ENCODE results near the gene R3HDM2. TPM values are rescaled to one million over a fixed set of nuclear protein-coding genes. Genes with fewer than 3 reads are reported as not detected.

The R3HDM2 gene
- total RNA-seq, 1 experiment from 2014 or later: 34.7 TPM

DNA sequence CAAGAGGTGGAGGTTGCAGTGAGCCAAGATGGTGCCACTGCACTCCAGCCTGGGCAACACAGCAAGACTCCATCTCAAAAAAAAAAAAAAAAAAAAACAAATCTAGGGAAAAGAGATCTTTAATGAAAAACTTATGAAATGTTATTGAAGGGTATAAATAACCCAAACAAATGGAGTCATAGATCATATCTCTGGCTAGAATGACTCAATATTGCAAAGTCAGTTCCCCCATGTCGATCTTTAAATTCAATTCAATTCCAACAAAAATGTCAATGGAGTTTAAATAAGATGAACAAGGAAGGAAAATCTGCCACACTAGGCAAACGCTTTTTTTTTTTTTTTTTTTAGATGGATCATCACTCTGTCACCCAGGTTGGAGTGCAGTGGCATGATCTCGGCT is 78.7 kb downstream of the R3HDM2 start (continued):
- TF ChIP-seq ZNF317 (CRISPR knock-in tag; IDR thresholded peaks at IDR 0.05; ENCODE audit: borderline replicate concordance, low read depth): no peak
- no peak for TF ChIP-seq SP1 (CRISPR knock-in tag; conservative IDR thresholded peaks at IDR 0.05)
- TF ChIP-seq USF1 (CRISPR knock-in tag; IDR thresholded peaks at IDR 0.05): no peak
- no peak for TF ChIP-seq ZNF121 (CRISPR knock-in tag; IDR thresholded peaks at IDR 0.05)

DNA sequence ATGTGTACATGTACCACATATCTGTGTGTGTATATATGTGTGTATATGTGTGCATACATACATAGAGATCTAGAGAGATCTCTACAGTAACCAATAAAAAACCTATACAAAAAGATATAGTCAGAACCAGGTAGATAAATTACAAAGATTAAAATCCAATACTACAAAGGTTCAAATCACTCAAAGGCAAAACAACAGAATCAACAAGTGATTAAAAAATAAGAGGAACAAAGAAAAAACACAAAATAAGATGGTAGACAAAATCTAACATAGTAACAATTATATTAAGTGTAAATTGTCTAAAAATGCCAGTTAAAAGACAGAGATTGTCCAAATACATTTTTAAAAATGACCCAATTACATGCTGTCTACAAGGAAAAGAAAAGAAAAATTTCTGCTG is 83.6 kb downstream of the R3HDM2 start:
- POLR2A ChIA-PET: no interaction called here
- no peak for DNase-seq (ENCODE audit: low spot score)
- Mint-ChIP-seq H3K4me1 (peaks cover 7% of the 10 kb centered on the region), H3K9me3 (peaks cover 10% of the 10 kb centered on the region; the same call in 1 of the 2 replicates), H3K27me3 (ENCODE audit: low read depth) (no peaks in the 10 kb centered on the region), H3K27ac (no peak overlapping the region), H3K4me3 (no peak overlapping the region), H3K36me3 (peaks cover 9% of the 10 kb centered on the region)
- no peak for ATAC-seq
- CTCF ChIA-PET: no interaction called here
- no peak for TF ChIP-seq PRDM15 (CRISPR knock-in tag; IDR thresholded peaks at IDR 0.05)
- TF ChIP-seq ZSCAN18 (CRISPR knock-in tag; IDR thresholded peaks at IDR 0.05): no peak
- no peak for TF ChIP-seq RELA (CRISPR knock-in tag; IDR thresholded peaks at IDR 0.05; ENCODE audit: borderline replicate concordance)
- TF ChIP-seq, protein P1, sequence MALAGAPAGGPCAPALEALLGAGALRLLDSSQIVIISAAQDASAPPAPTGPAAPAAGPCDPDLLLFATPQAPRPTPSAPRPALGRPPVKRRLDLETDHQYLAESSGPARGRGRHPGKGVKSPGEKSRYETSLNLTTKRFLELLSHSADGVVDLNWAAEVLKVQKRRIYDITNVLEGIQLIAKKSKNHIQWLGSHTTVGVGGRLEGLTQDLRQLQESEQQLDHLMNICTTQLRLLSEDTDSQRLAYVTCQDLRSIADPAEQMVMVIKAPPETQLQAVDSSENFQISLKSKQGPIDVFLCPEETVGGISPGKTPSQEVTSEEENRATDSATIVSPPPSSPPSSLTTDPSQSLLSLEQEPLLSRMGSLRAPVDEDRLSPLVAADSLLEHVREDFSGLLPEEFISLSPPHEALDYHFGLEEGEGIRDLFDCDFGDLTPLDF (CRISPR knock-in tag; IDR thresholded peaks at IDR 0.05): no peak
- TF ChIP-seq NR3C1 (CRISPR knock-in tag; conservative IDR thresholded peaks at IDR 0.05; ENCODE audit: low read depth): no peak
- TF ChIP-seq, protein P2, sequence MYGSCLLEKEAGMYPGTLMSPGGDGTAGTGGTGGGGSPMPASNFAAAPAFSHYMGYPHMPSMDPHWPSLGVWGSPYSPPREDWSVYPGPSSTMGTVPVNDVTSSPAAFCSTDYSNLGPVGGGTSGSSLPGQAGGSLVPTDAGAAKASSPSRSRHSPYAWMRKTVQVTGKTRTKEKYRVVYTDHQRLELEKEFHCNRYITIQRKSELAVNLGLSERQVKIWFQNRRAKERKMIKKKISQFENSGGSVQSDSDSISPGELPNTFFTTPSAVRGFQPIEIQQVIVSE (CRISPR knock-in tag; IDR thresholded peaks at IDR 0.05; ENCODE audit: borderline replicate concordance): no peak
- TF ChIP-seq GTF2I (CRISPR knock-in tag; conservative IDR thresholded peaks at IDR 0.05): no peak
- no peak for TF ChIP-seq ZNF263 (CRISPR knock-in tag; IDR thresholded peaks at IDR 0.05; ENCODE audit: low read depth)
- TF ChIP-seq SP1 (CRISPR knock-in tag; conservative IDR thresholded peaks at IDR 0.05): no peak
- no peak for TF ChIP-seq JUN (CRISPR knock-in tag; IDR thresholded peaks at IDR 0.05)
- no peak for TF ChIP-seq TP53 (CRISPR knock-in tag; IDR thresholded peaks at IDR 0.05)
- TF ChIP-seq, protein P3, sequence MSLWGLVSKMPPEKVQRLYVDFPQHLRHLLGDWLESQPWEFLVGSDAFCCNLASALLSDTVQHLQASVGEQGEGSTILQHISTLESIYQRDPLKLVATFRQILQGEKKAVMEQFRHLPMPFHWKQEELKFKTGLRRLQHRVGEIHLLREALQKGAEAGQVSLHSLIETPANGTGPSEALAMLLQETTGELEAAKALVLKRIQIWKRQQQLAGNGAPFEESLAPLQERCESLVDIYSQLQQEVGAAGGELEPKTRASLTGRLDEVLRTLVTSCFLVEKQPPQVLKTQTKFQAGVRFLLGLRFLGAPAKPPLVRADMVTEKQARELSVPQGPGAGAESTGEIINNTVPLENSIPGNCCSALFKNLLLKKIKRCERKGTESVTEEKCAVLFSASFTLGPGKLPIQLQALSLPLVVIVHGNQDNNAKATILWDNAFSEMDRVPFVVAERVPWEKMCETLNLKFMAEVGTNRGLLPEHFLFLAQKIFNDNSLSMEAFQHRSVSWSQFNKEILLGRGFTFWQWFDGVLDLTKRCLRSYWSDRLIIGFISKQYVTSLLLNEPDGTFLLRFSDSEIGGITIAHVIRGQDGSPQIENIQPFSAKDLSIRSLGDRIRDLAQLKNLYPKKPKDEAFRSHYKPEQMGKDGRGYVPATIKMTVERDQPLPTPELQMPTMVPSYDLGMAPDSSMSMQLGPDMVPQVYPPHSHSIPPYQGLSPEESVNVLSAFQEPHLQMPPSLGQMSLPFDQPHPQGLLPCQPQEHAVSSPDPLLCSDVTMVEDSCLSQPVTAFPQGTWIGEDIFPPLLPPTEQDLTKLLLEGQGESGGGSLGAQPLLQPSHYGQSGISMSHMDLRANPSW (CRISPR knock-in tag; conservative IDR thresholded peaks at IDR 0.05; ENCODE audit: low read depth): no peak
- TF ChIP-seq, protein P4, sequence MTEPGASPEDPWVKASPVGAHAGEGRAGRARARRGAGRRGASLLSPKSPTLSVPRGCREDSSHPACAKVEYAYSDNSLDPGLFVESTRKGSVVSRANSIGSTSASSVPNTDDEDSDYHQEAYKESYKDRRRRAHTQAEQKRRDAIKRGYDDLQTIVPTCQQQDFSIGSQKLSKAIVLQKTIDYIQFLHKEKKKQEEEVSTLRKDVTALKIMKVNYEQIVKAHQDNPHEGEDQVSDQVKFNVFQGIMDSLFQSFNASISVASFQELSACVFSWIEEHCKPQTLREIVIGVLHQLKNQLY (CRISPR knock-in tag; IDR thresholded peaks at IDR 0.05): no peak
- no peak for TF ChIP-seq TCF7 (CRISPR knock-in tag; IDR thresholded peaks at IDR 0.05; ENCODE audit: low read depth)
- no peak for TF ChIP-seq AR (CRISPR knock-in tag; IDR thresholded peaks at IDR 0.05)
- TF ChIP-seq ZNF317 (CRISPR knock-in tag; IDR thresholded peaks at IDR 0.05; ENCODE audit: borderline replicate concordance, low read depth): no peak
- no peak for TF ChIP-seq ATF6 (CRISPR knock-in tag; IDR thresholded peaks at IDR 0.05)

Data from WTC11 (cell line).